ENCODE results near the gene TNFRSF19. TPM values are rescaled to one million over a fixed set of nuclear protein-coding genes. Genes with fewer than 3 reads are reported as not detected.
A peak's percentile ranks its signal among the peaks of the same experiment; 100 is the strongest.
"Not testable (repeated sequence)": the region's sequence is repeated elsewhere in the genome, so short reads cannot be mapped to it uniquely, and the experiment has no call there.

The TNFRSF19 gene
- total RNA-seq, 4 donors from 2014 or later = 4.9 to 9.2 (median 7.7) TPM

DNA sequence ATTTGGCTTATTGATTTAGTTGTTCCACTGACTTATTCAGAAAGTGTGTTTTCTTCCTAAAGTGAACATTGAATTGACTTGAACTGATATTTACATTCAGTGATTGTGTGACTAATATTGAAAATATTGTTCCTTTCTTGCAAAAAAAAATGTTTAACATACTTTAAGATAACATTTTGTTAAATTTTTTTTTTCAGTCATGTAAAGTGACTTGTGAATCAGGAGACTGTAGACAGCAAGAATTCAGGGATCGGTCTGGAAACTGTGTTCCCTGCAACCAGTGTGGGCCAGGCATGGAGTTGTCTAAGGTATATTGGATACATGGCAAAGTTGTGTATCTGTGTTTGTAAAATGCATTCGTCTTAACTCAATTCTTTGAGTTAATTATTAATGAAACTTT is 22.9 kb downstream of the TNFRSF19 start:
- DNase-seq = no peak
- TF ChIP-seq POLR2A (IDR thresholded peaks at IDR 0.05) = no peak
- TF ChIP-seq, protein P1, sequence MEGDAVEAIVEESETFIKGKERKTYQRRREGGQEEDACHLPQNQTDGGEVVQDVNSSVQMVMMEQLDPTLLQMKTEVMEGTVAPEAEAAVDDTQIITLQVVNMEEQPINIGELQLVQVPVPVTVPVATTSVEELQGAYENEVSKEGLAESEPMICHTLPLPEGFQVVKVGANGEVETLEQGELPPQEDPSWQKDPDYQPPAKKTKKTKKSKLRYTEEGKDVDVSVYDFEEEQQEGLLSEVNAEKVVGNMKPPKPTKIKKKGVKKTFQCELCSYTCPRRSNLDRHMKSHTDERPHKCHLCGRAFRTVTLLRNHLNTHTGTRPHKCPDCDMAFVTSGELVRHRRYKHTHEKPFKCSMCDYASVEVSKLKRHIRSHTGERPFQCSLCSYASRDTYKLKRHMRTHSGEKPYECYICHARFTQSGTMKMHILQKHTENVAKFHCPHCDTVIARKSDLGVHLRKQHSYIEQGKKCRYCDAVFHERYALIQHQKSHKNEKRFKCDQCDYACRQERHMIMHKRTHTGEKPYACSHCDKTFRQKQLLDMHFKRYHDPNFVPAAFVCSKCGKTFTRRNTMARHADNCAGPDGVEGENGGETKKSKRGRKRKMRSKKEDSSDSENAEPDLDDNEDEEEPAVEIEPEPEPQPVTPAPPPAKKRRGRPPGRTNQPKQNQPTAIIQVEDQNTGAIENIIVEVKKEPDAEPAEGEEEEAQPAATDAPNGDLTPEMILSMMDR (IDR thresholded peaks at IDR 0.05) = no peak
- Histone ChIP-seq H3K4me3 (replicated peaks in 1 of 3) (no peak overlapping the region), H3K27ac (no peak overlapping the region), H3K36me3 (no peaks in the 10 kb centered on the region), H3K9me3 (no peaks in the 10 kb centered on the region), H3K27me3 (no peaks in the 10 kb centered on the region), H3K4me1 (peaks cover 7 to 10% of the 10 kb centered on the region in 2 donors)
- WGBS, 2 donors = 96 to 97% methylated on average over 2 of the region's 2 CpGs
- intact Hi-C loops (cut with DNase I) = no loop called here

DNA sequence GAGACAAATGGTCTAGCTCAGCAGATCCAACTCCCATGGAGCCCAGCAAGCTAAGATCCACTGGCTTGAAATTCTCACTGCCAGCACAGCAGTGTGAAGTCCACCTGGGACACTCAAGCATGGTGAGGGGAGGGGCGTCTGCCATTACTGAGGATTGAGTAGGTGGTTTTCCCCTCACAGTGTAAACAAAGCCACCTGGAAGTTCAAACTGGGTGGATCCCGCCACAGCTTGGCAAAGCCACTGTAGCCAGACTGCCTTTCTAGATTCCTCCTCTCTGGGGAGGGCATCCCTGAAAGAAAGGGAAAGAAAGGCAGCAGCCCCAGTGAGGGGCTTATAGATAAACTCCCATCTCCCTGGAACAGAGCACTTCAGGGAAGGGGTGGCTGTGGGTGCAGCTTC is 24.1 kb downstream of the TNFRSF19 start:
- H3K27ac ChIP-seq; intact Hi-C loops (cut with DNase I): not testable (repeated sequence)
- WGBS, 2 donors = 80 to 86% methylated on average over 2 of the region's 2 CpGs

DNA sequence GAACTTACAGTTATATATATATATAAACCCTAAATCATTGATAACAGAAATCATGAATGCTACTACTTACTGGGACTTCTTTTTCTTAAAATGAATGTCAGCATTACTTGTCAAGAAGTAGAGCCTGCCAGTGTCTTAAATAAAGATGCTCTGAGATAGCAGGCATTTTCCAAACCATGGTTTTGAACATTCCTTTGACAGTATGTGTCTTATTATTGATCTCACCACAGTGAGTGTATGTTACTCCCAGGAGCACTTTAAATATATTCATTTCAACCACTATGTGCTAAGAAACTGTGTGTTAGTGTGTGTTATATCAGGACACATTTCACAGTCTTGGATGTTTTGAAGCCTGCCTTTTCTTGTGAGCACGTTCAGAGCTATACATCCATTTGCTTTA is 28.2 kb downstream of the TNFRSF19 start:
- Histone ChIP-seq H3K27me3 (no peaks in the 10 kb centered on the region), H3K27ac (no peak overlapping the region), H3K4me1 (peaks cover 20 to 21% of the 10 kb centered on the region in 2 donors), H3K4me3 (replicated peaks in 1 of 3) (no peak overlapping the region), H3K9me3 (no peaks in the 10 kb centered on the region), H3K36me3 (no peaks in the 10 kb centered on the region)
- DNase-seq = no peak
- WGBS, 2 donors = 81 to 88% methylated on average over 1 of the region's 1 CpG
- TF ChIP-seq, protein P1 (IDR thresholded peaks at IDR 0.05) = no peak
- no peak for TF ChIP-seq POLR2A (IDR thresholded peaks at IDR 0.05)
- intact Hi-C loops (cut with DNase I) = no loop called here

More for the DNA sequence above, 24.1 kb downstream of the TNFRSF19 start:
- H3K36me3 ChIP-seq; H3K4me3 ChIP-seq (replicated peaks in 1 of 3); H3K27me3 ChIP-seq; DNase-seq; H3K9me3 ChIP-seq: not testable (repeated sequence)
- H3K4me1 ChIP-seq = peaks cover 5 to 13% of the 10 kb centered on the region in 2 donors

DNA sequence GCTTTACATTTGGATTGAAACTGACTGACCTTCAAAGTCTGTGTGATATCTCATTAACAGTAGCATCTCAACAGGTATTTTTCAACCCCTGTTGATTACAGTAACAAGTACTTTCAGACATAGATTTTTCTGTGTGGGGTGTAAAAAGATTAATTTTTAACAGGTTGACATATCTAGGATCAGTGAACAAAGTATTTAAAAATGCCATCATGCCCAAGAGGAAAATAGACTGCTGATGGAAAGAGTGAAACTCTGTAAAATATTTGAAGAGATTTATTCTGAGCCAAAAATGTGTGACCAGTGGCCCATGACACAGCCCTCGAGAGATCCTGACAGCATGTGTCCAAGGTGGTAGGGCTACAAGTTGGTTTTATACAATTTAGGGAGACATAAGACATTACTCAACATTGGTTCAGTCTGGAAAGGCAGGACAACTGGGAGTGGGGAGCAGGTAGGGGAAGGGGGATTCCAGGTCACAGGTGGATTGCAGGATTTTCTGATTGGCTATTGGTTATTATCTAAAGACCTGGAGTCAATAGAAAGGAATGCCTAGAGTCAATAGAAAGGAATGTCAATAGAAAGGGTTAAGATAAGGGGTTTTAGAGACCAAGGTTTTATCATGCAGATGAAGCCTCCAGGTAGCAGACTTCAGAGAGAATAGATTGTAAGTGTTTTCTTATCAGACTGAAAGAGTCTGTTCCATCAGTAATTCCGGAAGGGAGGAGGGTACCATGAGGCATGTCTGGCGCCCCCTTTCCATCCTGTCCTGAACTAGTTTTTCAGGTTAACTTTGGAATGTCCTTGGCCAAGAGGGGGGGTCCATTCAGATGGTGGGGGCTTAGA is 29.1 kb downstream of the TNFRSF19 start:
- no peaks in the 10 kb centered on the region for H3K36me3 ChIP-seq
- no peak overlapping the region for H3K4me3 ChIP-seq (replicated peaks in 1 of 3)
- 60 to 66% methylated on average over 3 of the region's 3 CpGs for WGBS, 2 donors
- TF ChIP-seq, protein P1 (IDR thresholded peaks at IDR 0.05) = no peak
- TF ChIP-seq POLR2A (IDR thresholded peaks at IDR 0.05) = no peak
- intact Hi-C loops (cut with DNase I) = no loop called here
- no peaks in the 10 kb centered on the region for H3K27me3 ChIP-seq
- no peaks in the 10 kb centered on the region for H3K9me3 ChIP-seq
- peaks cover 20 to 21% of the 10 kb centered on the region in 2 donors for H3K4me1 ChIP-seq
- DNase-seq = peak; percentile 41 to 61
- peak overlapping the region in 2 of 3 donors; percentile 51 to 64 for H3K27ac ChIP-seq

DNA sequence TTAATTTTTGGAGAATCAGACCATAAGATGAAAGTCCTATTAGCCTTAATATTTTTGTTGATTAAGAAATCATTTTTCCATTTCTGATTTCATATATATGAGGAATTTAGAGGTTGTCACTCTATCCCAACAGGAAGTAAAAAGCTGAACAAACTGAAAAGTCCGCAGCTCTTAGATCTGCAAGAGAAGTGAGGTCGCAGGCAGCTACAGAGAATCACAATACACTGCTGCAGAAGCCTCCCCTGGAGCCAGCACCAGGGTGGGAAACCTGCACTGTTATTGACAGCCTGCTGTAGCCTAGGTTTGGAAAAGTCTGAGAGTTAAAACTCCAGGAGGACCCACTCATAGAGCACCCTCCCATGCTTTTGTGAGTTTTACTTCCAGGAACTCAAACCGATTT is 29.9 kb downstream of the TNFRSF19 start:
- intact Hi-C loops (cut with DNase I) = no loop called here
- H3K27ac ChIP-seq = peak overlapping the region in 2 of 3 donors; percentile 51 to 64
- no peaks in the 10 kb centered on the region for H3K9me3 ChIP-seq
- no peak for DNase-seq
- no peaks in the 10 kb centered on the region for H3K27me3 ChIP-seq
- H3K4me1 ChIP-seq = peaks cover 20 to 21% of the 10 kb centered on the region in 2 donors
- H3K36me3 ChIP-seq = no peaks in the 10 kb centered on the region
- WGBS, 2 donors = 55 to 56% methylated on average over 3 of the region's 3 CpGs
- TF ChIP-seq, protein P1 (IDR thresholded peaks at IDR 0.05) = no peak
- no peak for TF ChIP-seq POLR2A (IDR thresholded peaks at IDR 0.05)
- H3K4me3 ChIP-seq (replicated peaks in 1 of 3) = no peak overlapping the region

Measured in thyroid gland (tissue), 4 donors.